HG02870 (cell line): ENCODE results near the gene ANKRD2.
A peak's percentile ranks its signal among the peaks of the same experiment; 100 is the strongest.

Source experiments
- ATAC-seq: cut with Tn5 transposase; IDR thresholded peaks from one replicate; pipeline ENCODE4 v1.9.1; 2021; ENCODE audit warnings: mild to moderate bottlenecking, moderate library complexity; ENCODE audit not compliant: unreplicated experiment

Gene ANKRD2

GRCh38 chr10:97632949-97633884 is 60.6 kb downstream of the ANKRD2 start, which contains the start of gene MORN4:
Gene MORN4 (minus strand): TSS chr10:97633500. CDS start chr10:97619653, 13,847 bp downstream.
- peak; percentile 99 for ATAC-seq
